PC-3 (cell line): ENCODE measurements around the gene MTMR6. TPM values are rescaled to one million over a fixed set of nuclear protein-coding genes. Genes with fewer than 3 reads are reported as not detected.

Experiments used
- ATAC-seq: fragments of 200-7000 bp; cut with Tn5 transposase; 2 replicates; pipeline ENCODE4 v1.9.1; 2020; ENCODE audit warnings: mild to moderate bottlenecking, moderate library complexity
- BruUV-seq: library from RNA; stranded (reverse); fragments of 400-500 nt; replicated peaks from 2 replicates; lab custom pipeline; 2021; lab: Mats Ljungman, UMichigan
- CTCF ChIA-PET: fragments of 300-600 bp; sonication (Branson Sonifier 250); formaldehyde crosslinking; loops from one replicate; lab custom pipeline; 2022; ENCODE audit warnings: antibody characterized with exemption; lab: Charles Lee
- POLR2A ChIA-PET: fragments of 300-600 bp; sonication (Branson Sonifier 250); formaldehyde crosslinking; loops from one replicate; lab custom pipeline; 2022; ENCODE audit warnings: antibody characterized with exemption; ENCODE audit not compliant: unreplicated experiment; lab: Charles Lee
- DNase-seq: peaks from one replicate; pipeline ENCODE4 v3.0.0-alpha.2; 2015
- H2AFZ ChIP-seq: fragments of 300-600 bp; sonication (generic); 2 replicates; pipeline ENCODE4 v1.6.0; 2016; ENCODE audit warnings: antibody characterized with exemption, low read length
- H3F3A ChIP-seq: fragments of 300-600 bp; sonication (generic); one replicate; pipeline ENCODE4 v1.6.0; 2017; ENCODE audit warnings: antibody characterized with exemption, low read length, control low read depth, mild to moderate bottlenecking; ENCODE audit not compliant: unreplicated experiment
- H3K27ac ChIP-seq: fragments of 300-600 bp; sonication (generic); 2 replicates; pipeline ENCODE4 v1.5.1; 2016; ENCODE audit warnings: mild to moderate bottlenecking, low read length
- H3K27me3 ChIP-seq: fragments of 300-600 bp; sonication (generic); 2 replicates; pipeline ENCODE4 v1.6.1; 2016; ENCODE audit warnings: low read length, mixed read lengths
- H3K36me3 ChIP-seq: fragments of 300-600 bp; sonication (generic); 2 replicates; pipeline ENCODE4 v1.6.1; 2016; ENCODE audit warnings: low read depth, mixed run types, low read length, mixed read lengths
- H3K4me1 ChIP-seq: fragments of 300-600 bp; sonication (generic); 2 replicates; pipeline ENCODE4 v1.5.1; 2016; ENCODE audit warnings: low read length; ENCODE audit not compliant: insufficient read depth
- H3K4me2 ChIP-seq: fragments of 300-600 bp; sonication (generic); 2 replicates; pipeline ENCODE4 v1.6.0; 2016; ENCODE audit warnings: low read length
- H3K4me3 ChIP-seq: fragments of 300-600 bp; sonication (generic); 2 replicates; pipeline ENCODE4 v1.5.1; 2016; ENCODE audit warnings: mild to moderate bottlenecking, low read length, mixed read lengths
- H3K79me2 ChIP-seq: fragments of 300-600 bp; sonication (generic); 2 replicates; pipeline ENCODE4 v1.6.1; 2017; ENCODE audit warnings: low read length, mixed read lengths
- H3K9ac ChIP-seq: fragments of 300-600 bp; sonication (generic); 2 replicates; pipeline ENCODE4 v1.6.0; 2016; ENCODE audit warnings: mild to moderate bottlenecking, low read length
- H3K9me2 ChIP-seq: fragments of 300-600 bp; sonication (generic); replicated peaks from 2 replicates; pipeline ENCODE4 v1.6.1; 2016; ENCODE audit warnings: mixed run types, low read length, mixed read lengths
- H3K9me3 ChIP-seq: fragments of 300-600 bp; sonication (generic); 2 replicates; pipeline ENCODE4 v1.6.1; 2016; ENCODE audit warnings: low read length, mixed read lengths
- H4K20me1 ChIP-seq: fragments of 300-600 bp; sonication (generic); 2 replicates; pipeline ENCODE4 v1.6.1; 2016; ENCODE audit warnings: low read length, mixed read lengths
- EZH2 ChIP-seq: fragments of 300-600 bp; sonication (generic); IDR thresholded peaks from one replicate; pipeline ENCODE4 v1.6.1; 2017; ENCODE audit warnings: antibody characterized with exemption, mild to moderate bottlenecking, low read length; ENCODE audit not compliant: unreplicated experiment
- EZH2phosphoT487 ChIP-seq: fragments of 300-600 bp; sonication (generic); IDR thresholded peaks from 2 replicates; pipeline ENCODE4 v1.6.1; 2018; ENCODE audit warnings: mild to moderate bottlenecking, antibody characterized with exemption, low read length, borderline replicate concordance
- intact Hi-C: fragments of 100-400 bp; cut with micrococcal nuclease; formaldehyde crosslinking; loops from 2 replicates; pipeline ENCODE4 v1.9.0; 2023
- total RNA-seq: library from RNA; depleted of rRNA; stranded (reverse); fragments of >200 nt; gene quantifications from 2 replicates; pipeline ENCODE4 v1.2.3, GENCODE V29; 2014
- TF ChIP-seq, protein P1 (sequence below): fragments of 300-600 bp; sonication (generic); conservative IDR thresholded peaks from 2 replicates; pipeline ENCODE4 v1.5.1; 2017; ENCODE audit warnings: antibody characterized with exemption, low read depth, mild to moderate bottlenecking, low read length

MTMR6 gene
- total RNA-seq, 1 experiment from 2014 or later, result 10.5 TPM

- intact Hi-C loops, result no loop called here
- H3K36me3 ChIP-seq, result peaks cover 5% of the 10 kb centered on the region
- H2AFZ ChIP-seq, result no peak overlapping the region
- no peaks in the 10 kb centered on the region for H3K4me1 ChIP-seq
- BruUV-seq, result no TSS peak
- no peak for TF ChIP-seq EZH2
- TF ChIP-seq, protein P1, sequence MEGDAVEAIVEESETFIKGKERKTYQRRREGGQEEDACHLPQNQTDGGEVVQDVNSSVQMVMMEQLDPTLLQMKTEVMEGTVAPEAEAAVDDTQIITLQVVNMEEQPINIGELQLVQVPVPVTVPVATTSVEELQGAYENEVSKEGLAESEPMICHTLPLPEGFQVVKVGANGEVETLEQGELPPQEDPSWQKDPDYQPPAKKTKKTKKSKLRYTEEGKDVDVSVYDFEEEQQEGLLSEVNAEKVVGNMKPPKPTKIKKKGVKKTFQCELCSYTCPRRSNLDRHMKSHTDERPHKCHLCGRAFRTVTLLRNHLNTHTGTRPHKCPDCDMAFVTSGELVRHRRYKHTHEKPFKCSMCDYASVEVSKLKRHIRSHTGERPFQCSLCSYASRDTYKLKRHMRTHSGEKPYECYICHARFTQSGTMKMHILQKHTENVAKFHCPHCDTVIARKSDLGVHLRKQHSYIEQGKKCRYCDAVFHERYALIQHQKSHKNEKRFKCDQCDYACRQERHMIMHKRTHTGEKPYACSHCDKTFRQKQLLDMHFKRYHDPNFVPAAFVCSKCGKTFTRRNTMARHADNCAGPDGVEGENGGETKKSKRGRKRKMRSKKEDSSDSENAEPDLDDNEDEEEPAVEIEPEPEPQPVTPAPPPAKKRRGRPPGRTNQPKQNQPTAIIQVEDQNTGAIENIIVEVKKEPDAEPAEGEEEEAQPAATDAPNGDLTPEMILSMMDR, result no peak
- TF ChIP-seq EZH2phosphoT487, result no peak
- no peak for ATAC-seq
- H3K9ac ChIP-seq, result no peak overlapping the region
- DNase-seq, result no peak
- no peaks in the 10 kb centered on the region for H3K27me3 ChIP-seq
- H3F3A ChIP-seq, result no peaks in the 10 kb centered on the region
- no peaks in the 10 kb centered on the region for H3K9me2 ChIP-seq
- no peaks in the 10 kb centered on the region for H3K9me3 ChIP-seq
- H3K79me2 ChIP-seq, result no peaks in the 10 kb centered on the region
- CTCF ChIA-PET, result no interaction called here
- POLR2A ChIA-PET, result no interaction called here
- no peaks in the 10 kb centered on the region for H4K20me1 ChIP-seq
- H3K4me2 ChIP-seq, result no peak overlapping the region
- H3K4me3 ChIP-seq, result no peak overlapping the region
- H3K27ac ChIP-seq, result no peak overlapping the region
Observed at GRCh38 chr13:25247360-25247759, 39.9 kb downstream of the MTMR6 start.

GRCh38 chr13:25244123-25244522 lies 43.2 kb downstream of the MTMR6 start:
- DNase-seq, result no peak
- ChIA-PET POLR2A (no interaction called here), CTCF (no interaction called here)
- H3K4me2 ChIP-seq, result no peak overlapping the region
- H3K36me3 ChIP-seq, result peaks cover 5% of the 10 kb centered on the region; the same call in 1 of the 2 replicates
- H3K27ac ChIP-seq, result no peak overlapping the region
- H3K4me3 ChIP-seq, result no peak overlapping the region
- TF ChIP-seq EZH2 (no peak), EZH2phosphoT487 (no peak)
- TF ChIP-seq, protein P1, result no peak
- H3K9me3 ChIP-seq, result no peaks in the 10 kb centered on the region
- no peaks in the 10 kb centered on the region for H4K20me1 ChIP-seq
- H3K27me3 ChIP-seq, result no peaks in the 10 kb centered on the region
- no peak overlapping the region for H3K9ac ChIP-seq
- intact Hi-C loops, result no loop called here
- H3K9me2 ChIP-seq, result no peaks in the 10 kb centered on the region
- no peaks in the 10 kb centered on the region for H3F3A ChIP-seq
- ATAC-seq, result no peak
- no peaks in the 10 kb centered on the region for H3K4me1 ChIP-seq
- BruUV-seq, result no TSS peak
- H3K79me2 ChIP-seq, result no peaks in the 10 kb centered on the region
- H2AFZ ChIP-seq, result no peak overlapping the region

GRCh38 chr13:25242956-25243355 lies 44.3 kb downstream of the MTMR6 start:
- H3K36me3 ChIP-seq, result no peaks in the 10 kb centered on the region
- no peak for TF ChIP-seq EZH2phosphoT487
- TF ChIP-seq, protein P1, result no peak
- TF ChIP-seq EZH2, result no peak
- no peaks in the 10 kb centered on the region for H4K20me1 ChIP-seq
- no peaks in the 10 kb centered on the region for H3K27me3 ChIP-seq
- DNase-seq (no peak), ATAC-seq (no peak)
- POLR2A ChIA-PET, result no interaction called here
- H3K4me3 ChIP-seq, result no peak overlapping the region
- intact Hi-C loops, result no loop called here
- H3K9me3 ChIP-seq, result no peaks in the 10 kb centered on the region
- no peaks in the 10 kb centered on the region for H3F3A ChIP-seq
- H2AFZ ChIP-seq, result no peak overlapping the region
- H3K79me2 ChIP-seq, result no peaks in the 10 kb centered on the region
- no peak overlapping the region for H3K9ac ChIP-seq
- no peak overlapping the region for H3K27ac ChIP-seq
- H3K4me1 ChIP-seq, result no peaks in the 10 kb centered on the region
- H3K4me2 ChIP-seq, result no peak overlapping the region
- no TSS peak for BruUV-seq
- CTCF ChIA-PET, result no interaction called here
- no peaks in the 10 kb centered on the region for H3K9me2 ChIP-seq
